GM11168 (cell line): ENCODE results near the gene GABRB3.
"Not testable (repeated sequence)": the region's sequence is repeated elsewhere in the genome, so short reads cannot be mapped to it uniquely, and the experiment has no call there.

ENCODE experiments used
- in situ Hi-C: fragments of 300-500 bp; cut with MboI; formaldehyde crosslinking; loops from one replicate; pipeline ENCODE4 v1.12.0; 2022; ENCODE audit warnings: low sequenced_read_pairs; ENCODE audit not compliant: unreplicated experiment

The GABRB3 gene

DNA sequence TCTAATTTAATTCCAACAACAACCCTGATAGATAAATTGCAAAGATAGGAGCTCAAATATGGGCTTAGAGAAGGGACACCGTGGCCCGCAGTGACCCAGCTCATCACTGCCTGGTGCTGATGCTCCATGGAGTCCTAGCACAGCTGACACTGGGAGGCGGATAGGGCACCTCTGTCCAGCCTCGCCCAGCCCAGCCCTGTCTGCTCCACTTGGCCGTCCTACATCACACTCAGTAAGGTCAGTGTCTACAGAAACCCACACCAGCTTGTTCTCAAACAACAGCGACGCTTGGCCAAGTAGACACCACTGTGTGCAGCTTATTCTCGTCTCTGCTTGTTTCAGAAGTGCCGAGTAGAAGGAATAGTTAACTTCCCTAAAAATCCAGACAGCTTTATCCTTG lies 33.9 kb downstream of the GABRB3 start:
- in situ Hi-C loops: no loop called here

DNA sequence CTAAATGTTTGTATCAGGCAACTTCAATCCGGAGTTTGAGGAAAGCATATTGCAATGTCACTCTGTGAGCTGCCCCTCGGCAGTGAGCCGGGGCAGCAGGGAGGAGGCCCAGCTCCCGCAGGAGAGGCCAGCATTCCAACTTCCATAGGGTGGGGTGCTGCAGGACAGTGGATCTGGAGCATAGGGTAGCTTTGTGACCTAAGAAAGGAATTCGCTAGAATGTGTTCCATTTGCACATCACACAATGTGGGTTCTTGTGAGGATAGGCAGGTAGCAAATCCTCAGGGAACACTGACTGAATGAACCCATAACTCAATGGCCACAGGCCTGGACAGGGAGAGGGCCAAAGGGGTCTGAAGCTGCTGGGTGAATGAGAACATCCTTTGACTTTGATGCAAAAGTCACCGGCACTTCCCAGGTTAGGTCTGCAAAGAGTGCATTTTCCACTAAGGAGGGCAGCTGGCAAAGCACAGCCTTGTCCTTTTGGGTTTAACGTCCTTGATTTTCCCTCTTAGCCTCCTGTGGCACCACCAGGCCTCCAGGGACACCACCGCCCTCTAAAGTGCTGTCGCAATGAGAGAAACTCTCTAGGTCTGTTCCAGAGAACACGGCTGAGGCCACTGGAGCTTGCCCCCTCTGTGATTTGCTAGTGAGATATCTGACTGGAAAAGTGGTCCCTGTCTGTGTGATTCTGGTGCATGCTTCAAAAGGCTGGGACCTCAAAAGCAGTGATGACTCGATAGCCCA lies 36.2 kb downstream of the GABRB3 start:
- in situ Hi-C loops: no loop called here

DNA sequence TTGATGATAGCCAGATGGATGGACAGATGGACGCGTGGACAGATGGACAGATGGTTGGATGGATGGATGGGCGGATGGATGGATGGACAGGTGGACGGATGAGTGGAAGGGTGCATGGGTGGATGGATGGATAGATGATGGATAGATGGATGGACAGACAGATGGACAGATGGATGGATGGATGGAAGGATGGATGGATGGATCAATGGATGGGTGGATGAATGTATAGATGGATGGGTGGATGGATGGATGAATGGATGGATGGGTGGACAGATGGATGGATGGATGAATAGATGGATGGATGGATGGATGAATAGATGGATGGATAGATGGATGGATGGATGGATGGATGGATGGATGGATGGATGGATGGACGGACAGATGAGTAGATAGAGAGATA lies 40.9 kb downstream of the GABRB3 start:
- in situ Hi-C loops: no loop called here

DNA sequence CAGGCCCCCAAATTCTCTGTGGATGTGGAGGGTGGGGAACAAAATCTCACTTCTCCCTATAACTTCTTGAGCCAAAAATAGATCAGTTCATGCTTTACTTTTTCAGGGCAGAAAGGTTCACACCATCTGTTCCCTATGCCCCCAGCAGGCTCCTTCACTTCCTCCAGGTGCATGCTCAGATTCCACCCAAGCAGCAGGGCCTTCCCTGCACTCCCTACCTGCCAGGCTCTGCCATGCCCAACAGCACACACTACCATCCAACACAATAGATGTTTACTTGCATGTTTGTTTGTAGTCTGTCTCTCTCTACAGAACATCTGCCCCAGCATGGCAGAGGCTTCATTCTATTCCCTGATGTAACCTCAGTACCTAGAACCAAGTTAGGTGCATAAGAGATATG lies 43.3 kb downstream of the GABRB3 start:
- in situ Hi-C loops: no loop called here

DNA sequence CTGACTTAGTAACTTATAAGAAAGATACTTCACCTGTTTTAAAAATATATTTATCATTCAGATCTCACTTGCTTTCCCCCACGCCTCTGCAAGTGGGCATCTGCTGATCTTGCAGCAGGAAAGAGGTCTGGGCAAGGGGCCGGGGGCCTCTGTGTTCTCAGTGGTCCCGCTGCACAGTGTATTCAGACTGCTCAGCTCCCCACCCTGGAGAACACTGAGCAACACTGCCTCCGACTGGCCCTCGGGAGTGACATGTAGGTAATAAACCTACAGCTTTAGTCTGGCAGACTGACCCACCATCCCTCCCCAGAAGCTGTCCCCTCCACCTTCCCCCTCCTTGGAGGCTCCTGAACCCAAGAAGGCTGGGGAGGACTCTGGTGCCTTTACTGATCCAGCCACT lies 43.8 kb downstream of the GABRB3 start:
- in situ Hi-C loops: no loop called here

DNA sequence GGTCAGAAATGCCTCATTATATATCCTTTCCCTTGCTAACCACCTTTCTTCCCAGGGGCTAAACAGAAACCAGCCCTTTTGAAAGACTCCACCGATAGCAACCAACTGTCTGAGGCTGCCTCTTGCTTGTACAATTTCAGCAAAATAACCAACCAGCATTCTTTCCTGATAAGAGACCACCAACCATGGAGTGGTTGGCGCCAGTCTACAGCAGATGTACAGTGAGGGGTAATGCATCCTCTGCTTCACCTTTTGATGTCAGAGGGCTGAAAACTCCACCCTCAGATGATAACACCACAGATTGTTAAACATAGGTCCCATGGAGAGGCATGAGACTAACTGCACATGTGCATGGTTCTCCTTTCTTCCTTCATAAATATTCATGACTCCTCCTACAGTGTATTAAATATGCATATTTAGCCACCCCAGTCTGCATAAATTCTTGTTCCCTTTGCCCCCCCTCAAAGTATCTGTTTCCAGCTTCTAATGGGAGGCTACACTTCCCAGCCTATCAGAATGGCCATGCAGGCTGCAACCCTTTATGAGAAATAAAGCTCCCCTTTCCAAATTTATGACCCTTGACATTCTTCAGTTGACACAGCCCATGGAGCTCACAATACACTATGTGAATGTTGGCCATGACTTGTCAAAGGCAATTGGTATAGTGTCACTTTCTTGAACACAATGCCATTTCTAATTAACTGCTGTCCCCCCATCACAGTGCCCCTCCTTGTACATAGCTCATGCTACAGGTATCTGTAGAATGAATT lies 48.3 kb downstream of the GABRB3 start:
- in situ Hi-C loops: no loop called here

DNA sequence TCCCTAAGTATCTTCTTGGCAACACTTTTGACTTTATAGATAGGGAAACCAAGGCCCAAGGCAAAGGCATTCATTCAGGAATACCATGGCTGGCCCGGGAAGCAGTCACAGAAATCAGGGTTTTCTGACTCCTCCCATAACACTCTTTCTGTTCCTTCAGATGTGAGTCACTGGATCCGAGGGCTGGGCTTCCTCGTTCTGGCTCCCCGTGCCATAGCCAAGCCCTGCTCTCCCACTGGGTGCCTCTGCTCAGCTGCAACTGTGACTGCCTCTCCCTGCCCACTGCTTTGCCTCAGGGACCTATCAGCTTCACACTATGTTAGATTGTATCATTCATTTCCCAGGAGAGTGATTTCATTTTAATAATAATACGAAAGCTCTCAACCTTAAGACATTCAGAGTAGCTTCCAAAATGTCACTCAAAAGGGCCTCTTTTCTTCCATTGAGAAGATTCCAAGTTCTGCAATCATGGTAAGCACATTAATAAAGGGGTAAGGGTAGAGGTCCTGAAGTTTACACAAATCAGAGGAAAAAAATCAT lies 50.2 kb downstream of the GABRB3 start:
- in situ Hi-C loops: no loop called here

DNA sequence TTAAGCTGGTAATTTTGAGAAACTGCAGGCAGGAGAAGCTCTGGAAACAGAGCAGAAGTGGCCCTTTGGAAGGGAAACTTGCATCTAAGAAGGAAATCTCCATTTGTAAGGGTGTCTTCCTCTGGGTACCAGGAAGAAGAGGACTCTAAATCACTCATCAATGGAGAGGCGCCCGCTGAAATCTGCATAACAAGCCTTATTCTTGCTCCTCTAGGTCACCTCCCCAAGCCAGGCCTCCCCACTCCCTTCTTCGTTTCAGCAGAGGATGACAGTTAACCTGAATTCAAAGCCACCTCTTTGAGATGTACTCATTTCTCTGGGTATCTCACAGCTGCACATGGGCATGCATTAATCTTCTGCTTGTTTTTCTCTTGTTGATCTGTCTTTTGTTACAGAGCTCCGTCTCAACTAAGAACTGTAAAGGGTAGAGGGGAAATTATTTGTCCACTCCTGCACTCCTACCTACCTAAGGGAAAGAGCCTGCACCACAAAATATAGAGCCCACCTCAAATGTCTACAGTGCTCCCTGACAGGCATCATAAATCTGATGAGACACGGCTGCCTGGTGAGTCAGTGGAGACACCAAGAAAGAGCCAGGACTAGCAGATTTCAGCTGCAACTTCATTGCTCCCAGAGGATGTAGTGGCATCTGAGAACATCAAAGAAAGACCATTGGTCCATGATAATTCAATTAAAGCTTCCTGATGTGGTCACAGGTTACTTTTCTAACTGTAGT lies 51.5 kb downstream of the GABRB3 start:
- in situ Hi-C loops: no loop called here

DNA sequence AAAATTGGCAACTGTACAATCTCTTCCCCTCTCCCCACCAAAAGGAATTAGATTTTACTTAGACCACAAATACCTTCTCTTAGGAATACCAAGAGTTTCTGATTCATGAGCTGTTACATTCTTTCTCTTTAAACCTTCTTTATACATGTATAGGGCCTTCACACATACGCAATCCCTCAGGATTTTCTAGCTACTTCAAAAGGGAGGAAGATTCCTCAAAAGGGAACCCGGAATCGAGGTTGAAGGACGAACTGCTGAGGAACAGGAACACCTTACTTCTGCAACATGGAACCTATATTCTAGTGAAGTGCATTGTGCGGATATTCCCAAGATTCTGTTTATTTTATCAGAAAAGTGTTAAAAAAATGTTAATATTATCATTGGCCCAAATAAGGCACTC lies 52.3 kb downstream of the GABRB3 start:
- in situ Hi-C loops: no loop called here

DNA sequence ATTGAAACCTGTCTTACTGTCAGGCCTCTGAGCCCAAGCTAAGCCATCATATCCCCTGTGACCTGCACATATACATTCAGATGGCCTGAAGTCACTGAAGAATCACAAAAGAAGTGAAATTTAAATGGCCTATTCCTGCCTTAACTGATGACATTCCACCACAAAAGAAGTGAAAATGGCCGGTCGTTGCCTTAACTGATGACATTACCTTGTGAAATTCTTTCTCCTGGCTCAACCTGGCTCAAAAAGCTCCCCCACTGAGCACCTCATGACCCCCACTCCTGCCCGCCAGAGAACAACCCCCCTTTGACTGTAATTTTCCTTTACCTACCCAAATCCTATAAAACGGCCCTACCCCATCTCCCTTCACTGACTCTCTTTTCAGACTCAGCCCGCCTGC lies 53.0 kb downstream of the GABRB3 start:
- in situ Hi-C loops: not testable (repeated sequence)

DNA sequence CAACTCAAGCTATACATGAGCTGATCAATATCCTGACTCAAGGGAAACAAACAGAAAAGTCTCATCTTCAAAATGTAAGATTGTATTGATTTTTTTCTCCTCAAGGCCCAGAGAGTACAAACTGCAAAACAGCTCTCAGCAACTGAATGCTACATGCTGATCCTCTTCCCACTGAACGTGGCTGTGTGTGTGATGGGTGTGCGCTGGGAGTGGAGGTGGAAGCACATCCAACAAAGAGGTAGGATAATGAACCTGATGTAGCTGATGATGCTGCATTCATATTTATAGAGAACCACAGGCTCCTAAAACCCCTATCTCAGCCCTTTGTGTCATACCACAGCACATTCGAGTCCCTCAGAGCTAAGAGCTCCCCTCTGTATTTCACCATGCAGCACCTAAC lies 56.8 kb downstream of the GABRB3 start:
- in situ Hi-C loops: no loop called here

DNA sequence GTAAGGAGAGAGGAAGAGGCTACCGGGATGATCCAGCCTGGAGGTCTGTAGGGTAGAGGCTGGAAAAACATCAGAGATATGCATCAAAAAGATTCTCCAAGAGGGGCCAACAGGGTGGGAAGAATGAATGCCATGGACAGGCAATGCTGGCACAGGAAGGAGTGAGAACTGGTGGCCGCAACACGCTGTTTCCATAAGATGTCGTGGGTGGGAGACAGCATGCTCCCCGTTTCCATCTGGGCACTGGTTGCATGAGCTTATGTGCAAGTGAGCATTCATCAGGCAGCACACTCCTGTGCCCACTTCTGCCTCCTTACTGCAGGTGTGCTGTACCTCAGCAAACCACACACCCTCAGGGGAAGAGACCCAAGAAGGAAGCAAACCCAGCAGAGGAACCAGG lies 59.4 kb downstream of the GABRB3 start:
- in situ Hi-C loops: no loop called here

DNA sequence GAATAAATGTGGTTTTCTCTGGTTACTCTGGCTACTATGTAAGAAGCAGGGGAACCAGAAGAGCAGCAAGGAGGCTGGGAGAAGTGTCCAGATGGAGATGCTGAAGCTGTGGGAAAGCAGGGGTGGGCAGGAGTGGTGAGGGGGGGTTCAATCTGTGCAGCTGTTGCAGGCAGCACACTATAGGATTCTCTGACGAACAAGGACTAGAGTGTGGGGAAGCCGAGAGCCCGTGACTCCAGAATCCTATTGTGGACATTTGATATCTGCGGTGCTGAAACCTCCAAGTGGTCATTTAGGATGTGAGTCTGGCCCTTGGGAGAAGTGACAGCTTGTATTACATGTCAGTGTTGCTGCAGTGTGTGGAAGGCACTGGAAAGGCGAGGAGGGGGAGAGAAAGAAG lies 60.5 kb downstream of the GABRB3 start:
- in situ Hi-C loops: no loop called here

DNA sequence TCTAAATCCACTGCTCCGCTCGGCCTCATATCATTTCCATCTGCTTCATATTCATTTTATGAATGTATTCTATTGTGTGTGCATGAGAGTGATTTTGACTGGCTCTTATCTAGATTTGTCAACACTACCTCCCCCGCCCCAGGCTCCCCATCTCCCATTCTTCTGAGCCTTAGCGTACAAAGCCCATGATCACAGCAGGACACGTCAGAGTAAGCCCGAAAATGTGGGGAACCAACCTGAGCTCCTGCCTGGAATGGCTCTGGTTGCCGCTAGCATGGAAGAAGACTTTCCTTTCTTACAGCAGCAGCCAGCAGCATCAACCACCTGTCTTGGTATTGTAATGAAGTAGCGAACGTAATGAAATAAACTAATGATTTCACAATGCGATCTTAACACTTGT lies 61.4 kb downstream of the GABRB3 start:
- in situ Hi-C loops: no loop called here

DNA sequence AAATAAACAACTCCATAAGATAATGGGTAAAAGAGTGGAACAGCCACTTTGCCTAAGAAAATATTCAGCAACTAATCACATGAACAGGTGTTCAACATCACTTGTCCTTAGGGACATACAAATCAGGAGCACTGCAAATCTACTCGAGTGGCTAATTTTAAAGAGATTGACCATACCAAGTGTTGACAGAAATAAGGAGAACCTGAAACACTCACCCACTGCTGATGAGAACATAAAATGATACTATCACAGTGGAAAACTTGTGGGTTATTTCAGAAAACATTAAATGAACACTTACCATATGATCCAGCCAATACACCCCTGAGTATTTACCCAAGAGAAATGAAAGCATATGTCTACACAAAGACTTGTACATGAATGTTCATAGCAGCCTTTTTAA lies 70.5 kb downstream of the GABRB3 start:
- in situ Hi-C loops: no loop called here

DNA sequence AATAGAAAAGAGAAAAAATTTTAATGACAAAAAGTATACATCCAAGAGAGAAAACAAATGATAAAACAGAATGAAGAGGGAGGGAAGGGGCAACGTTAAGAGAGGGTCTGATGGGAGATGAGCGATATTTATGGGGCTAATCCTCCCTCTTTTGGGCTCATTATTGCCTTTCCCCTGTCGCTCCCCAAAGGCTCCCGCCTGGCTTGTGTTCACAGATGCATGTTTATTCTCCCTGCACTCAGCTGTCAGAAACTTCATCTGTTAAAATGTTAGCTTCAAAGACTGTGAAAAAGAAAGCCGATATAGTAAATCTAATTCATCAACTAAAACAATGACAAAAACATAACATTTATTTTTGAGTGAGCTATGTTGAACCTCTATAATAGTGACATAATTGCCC lies 74.3 kb downstream of the GABRB3 start:
- in situ Hi-C loops: no loop called here

DNA sequence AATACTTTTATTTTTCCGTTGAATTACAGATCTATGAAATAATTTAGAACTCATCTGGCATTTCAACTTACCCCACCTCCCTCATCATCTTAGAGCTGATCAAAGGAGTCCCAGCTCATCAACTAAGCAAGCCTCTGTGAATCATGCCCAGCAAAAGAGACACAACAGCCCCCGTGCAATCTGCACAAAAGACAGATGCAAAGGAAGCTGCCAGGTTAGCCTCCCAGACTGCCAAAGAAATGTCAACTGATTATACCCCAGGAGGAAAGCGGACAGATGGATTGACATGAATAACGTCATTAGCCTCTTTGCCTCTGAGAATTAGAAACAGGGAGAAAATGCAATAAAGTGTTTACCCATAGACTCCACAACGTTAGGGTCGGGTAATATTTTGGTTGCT lies 75.0 kb downstream of the GABRB3 start:
- in situ Hi-C loops: no loop called here

DNA sequence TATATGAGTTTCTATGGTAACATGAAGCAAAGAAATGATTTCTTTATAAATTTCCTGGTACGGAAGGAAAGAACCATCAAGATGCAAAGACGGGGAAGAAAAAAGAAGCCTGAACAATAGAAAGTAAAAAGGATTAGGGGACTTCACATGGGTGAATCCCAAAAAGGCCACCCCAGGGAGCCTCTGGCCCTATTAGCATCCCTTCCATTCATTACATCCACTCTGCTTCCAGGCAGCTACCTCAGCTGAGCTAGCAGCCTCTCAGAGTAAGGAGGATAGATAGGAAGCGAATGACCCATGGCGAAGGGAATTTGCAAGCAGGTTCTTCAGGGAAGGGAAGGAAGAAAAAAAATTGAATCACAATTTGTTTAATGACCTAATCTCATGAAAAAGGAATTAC lies 81.6 kb downstream of the GABRB3 start:
- in situ Hi-C loops: no loop called here

DNA sequence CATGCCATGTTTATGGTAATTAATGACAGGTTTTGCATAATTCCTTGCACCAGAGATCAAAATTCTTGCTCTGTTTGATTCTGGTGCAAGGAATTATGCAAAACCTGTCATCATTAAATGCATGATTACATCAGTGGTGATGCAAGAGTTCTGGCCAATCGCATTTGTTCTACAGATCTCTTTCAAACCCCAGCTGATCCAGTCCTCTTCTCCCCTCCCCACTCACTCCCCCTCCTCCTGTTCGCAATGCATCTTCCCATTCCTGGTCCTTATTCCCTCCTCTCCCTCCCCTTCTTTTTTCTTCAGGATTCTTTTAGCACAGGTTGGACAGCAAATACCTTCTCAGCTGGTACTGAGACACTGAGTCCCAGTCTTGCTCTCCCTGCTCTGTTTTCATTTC lies 82.1 kb downstream of the GABRB3 start:
- in situ Hi-C loops: no loop called here

DNA sequence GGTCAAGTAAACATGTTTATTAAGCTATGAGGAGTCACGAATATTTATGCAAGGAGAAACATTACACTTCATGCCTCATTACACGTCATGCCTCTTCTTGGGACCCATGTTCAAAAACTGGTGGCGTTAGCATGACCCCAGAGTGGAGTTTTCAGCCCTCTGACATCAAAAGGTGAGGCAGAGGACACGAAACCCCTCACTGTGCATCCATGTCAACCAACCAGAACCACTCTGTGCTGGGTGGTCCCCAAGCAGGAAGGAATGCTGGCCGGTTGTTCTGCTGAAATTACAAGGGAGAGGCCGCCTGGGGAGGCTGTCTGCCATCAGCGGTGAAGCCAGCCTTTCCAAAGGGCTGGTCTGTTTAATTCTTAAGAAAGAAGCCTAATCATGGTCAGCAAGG lies 83.4 kb downstream of the GABRB3 start:
- in situ Hi-C loops: no loop called here

DNA sequence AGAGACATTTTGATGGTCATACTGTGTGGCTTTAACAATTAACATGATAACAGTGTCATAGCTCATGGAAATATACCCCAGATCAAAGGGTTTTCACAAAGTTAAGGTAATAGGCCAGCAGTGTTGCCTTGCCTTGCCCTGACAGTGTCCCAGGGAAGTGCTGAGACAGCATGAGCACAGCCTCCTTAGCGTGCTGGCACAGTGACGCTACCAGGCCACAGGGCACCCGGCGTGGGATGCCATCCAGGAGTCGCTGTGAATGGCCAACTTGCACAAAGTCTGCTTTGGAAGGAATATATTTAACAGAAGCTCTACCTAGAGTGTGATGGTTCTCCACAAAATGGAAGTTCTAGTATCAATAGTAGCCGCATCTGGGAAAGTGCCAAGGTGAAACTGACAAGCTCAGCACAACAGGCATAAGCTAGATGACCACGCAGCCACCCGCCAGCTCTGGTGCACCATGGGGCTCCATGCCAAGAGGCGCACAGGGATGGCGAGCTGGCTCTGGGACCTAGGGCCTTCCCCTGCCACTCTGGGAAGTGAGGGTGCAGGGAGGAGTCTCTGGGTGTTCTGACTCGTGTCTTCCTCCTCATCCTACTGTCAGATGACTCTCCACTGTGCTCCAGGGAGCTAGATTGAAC lies 86.2 kb downstream of the GABRB3 start:
- in situ Hi-C loops: no loop called here
